AG08395 (cell line): ENCODE data around the gene HSF4.
"Not testable (repeated sequence)": the region's sequence is repeated elsewhere in the genome, so short reads cannot be mapped to it uniquely, and the experiment has no call there.

Source experiments
- DNase-seq: peaks from one replicate; pipeline ENCODE4 v3.0.0; 2012; ENCODE audit warnings: mixed read lengths, low spot score

Gene HSF4, protein sequence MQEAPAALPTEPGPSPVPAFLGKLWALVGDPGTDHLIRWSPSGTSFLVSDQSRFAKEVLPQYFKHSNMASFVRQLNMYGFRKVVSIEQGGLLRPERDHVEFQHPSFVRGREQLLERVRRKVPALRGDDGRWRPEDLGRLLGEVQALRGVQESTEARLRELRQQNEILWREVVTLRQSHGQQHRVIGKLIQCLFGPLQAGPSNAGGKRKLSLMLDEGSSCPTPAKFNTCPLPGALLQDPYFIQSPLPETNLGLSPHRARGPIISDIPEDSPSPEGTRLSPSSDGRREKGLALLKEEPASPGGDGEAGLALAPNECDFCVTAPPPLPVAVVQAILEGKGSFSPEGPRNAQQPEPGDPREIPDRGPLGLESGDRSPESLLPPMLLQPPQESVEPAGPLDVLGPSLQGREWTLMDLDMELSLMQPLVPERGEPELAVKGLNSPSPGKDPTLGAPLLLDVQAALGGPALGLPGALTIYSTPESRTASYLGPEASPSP

DNA sequence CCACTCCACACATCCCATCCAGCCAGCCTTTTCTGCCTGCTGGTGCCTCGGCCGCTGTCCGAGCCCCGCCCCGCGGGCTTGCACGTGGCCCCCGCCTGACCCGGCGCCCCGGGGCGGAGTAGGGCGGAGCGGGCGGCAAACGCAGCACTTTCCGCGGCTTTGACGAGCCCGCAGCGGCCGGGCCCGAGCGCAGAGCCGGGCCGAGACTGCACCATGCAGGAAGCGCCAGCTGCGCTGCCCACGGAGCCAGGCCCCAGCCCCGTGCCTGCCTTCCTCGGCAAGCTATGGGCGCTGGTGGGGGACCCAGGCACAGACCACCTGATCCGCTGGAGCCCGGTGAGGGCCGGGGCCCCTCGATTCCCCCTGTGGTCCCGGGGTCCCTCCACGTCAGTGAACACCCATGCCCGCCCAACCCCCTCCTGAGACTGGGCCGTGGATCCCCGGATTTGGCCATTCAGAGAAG lies at the start of gene HSF4:
Gene HSF4 (plus strand): TSS at position 147 of the 463 bp plus-strand sequence. CDS start 67 bp downstream, at position 214.
- DNase-seq, result peak; percentile 47

DNA sequence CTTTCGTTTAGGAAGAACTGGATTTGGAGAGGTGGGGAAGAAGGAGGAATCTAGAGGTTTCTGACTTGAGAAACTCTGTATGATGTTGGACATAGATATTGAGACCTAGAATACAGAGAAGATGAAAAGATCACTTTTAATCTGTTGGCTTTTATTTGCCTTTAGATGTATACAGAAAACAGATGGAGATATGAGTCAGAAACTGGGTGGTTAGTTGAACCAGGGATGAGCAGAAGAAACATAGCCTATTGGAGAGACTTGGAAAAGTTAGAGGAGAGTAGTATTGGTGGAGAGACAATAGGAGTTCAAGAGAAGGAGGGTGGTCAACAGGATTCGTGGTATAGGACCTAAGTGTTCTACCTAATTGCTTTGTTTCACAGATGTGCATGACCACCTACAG lies 49.8 kb upstream of the HSF4 start:
- peak; percentile 28 for DNase-seq

DNA sequence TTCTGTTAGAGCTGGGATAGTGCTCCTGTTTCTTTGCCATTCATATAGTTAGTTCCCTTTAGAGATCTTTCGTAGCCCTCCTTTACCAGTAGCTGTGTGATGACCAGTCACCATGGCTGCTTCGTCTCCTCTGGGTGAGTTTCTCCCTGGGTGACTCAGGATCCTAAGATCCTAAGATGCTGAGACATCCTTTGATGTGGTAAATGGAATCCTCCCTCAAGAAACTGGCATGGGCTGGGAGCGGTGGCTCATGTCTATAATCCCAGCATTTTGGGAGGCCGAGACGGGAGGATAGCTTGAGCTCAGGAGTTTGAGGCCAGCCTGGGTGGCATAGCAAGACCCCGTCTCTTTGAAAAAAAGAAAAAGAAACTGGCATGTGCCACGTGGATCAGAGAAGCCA lies 48.9 kb upstream of the HSF4 start:
- DNase-seq, result peak; percentile 95

DNA sequence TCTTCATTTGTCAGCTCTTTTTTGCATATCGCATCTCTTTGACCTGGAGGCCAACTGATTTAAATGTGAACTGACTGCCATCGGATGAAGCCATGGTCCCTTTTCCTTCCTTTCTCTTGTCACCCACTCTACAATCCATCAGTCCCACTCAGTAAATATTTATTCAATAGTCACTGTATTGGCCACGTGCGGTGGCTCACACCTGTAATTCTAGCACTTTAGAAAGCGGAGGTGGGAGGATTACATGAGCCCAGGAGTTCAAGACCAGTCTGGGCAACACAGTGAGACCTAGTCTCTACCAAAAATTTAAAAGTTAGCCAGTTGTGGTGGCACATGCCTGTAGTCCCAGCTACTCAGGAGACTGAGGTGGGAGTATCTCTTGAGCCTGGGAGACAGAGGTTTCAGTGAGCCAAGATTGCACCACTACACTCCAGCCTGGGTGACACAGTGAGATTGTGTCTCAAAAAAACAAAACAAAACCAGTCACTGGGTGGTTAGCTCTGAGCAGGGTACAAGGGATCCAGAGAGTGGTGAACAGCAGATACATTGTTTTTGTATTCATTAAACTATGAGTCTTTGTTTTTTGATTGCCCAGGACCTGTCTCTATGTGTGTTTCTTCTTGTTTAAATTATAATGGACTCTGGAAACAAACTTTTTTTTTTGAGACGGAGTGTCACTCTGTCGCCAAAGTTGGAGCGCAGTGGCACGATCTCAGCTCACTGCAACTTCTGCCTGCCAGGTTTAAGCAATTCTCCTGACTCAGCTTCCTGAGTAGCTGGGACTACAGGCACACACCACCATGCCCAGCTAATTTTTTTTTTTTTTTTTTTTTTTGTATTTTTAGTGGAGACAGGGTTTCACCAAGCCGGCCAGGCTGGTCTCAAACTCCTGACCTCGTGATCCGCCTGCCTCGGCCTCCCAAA lies 47.9 kb upstream of the HSF4 start:
- no peak for DNase-seq

DNA sequence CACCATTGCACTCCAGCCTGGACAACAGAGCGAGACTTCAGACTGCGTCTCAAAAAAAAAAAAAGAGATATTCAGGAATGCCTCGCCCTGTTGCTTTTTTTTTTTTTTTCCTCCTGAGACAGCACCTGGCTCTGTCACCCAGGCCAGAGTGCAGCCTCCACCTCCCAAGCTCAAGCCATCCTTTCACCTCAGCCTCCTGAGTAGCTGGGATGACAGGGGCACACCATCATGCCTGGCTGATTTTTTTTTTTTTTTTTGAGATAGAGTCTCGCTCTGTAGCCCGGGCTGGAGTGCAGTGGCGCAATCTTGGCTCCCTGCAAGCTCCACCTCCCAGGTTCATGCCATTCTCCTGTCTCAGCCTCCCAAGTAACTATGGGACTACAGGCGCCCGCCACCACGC lies 46.8 kb upstream of the HSF4 start:
- no peak for DNase-seq

DNA sequence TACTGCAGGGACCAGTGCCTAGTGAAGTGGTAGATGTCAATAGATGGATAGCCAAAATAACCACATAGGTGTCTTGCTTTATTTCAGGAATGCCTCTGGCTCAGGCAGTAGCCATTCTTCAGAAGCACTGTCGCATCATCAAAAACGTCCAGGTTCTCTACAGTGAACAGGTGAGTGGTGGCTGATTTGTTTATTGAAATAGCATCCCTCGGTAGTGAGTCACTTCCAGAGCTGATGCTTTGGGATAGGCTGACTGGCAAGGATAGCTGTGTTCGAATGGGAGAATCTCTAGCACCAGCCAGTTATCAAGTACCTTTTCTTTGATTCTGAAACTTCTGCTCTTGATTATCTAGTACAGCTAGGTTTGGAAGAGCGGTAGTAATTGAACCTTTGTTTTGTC lies 44.5 kb upstream of the HSF4 start:
- no peak for DNase-seq

DNA sequence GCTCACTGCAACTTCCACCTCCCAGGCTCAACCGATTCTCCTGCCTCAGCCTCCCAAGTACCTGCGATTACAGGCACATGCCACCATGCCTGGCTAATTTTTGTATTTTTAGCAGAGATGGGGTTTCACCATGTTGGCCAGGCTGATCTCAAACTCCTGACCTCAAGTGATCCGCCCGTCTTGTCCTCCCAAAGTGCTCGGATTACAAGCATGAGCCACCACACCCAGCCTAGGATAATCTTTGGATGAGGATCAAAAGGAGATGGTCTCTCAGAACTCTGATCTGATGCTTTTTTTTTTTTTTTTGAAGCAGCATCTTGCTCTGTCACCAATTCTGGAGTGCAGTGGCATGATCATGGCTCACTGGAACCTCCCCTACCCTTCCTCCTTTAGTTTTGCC lies 41.7 kb upstream of the HSF4 start:
- not testable (repeated sequence) for DNase-seq

DNA sequence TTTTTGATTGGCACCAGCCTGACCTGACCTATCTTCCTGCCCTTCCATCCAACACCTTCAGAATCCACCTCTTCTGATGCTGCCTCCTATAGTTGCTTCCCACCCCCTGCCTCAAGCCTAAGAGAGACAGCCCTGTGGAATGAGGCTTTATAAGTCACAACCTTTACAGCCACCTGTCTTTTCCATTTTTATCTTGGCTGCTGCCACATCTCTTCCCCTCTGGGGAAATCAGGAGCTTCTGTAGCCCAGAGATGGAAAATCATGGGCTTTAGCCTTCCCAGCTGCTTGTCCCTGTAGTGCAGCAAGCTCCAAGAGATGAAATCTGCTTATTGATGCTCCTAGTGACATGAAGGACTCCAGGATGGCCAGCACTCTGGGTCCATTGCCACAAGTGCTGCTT lies 36.1 kb upstream of the HSF4 start:
- no peak for DNase-seq

DNA sequence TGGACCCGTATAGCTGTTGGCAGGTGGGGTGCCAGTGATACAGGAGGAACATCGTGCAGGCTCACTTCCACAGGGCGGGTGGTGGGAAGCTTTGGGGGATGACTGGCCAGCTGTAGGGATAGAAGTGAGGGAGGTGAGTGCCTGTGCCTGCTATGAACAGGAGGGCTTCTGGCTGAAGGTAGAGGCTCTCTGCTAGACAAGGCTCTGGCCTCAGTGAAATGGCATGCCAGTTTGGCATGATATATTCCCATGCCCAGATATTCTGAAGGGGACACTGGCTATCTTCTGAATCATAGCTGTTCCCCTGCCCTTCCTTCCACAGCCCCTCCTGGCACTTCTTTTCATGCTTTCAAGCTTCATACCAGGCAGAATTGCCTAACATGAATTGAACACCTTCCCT lies 35.7 kb upstream of the HSF4 start:
- no peak for DNase-seq

DNA sequence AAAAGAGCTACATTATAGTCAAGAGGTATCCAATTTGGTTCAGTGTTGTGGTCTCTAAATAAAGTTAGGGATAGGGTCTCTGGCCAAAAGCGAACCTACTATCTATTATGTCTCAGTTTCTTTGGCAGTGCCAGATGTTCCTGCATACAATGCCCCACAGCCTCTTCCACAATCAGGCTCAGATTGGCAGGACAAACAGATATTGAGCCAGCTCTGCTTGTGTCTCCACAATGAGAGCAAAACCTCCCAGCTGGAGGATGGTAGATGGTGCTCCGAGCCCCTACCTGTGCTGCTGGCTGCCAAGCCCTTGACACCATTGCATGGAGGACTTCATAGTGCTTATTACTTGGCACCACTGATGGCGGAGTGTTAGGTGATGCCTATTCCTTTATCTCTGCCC lies 35.1 kb upstream of the HSF4 start:
- no peak for DNase-seq

DNA sequence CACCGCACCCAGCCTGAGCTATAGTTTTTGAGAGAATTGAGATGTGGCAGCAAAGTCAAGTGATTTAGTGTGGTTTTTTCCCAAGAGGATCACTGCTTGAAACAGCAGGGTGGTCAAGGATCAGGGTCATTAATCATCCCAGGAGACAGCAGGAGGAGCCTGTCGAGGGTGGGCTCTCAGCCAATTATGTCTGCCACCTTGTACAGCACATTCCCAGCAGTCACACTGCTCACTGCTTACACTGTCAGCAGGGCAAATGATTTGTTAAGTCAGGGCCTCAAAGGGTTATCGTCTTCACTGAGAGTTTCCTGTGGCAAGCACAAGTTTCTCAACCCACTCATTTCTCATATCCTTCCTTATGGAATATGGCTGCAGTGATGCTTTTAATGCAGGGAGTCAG lies 26.9 kb upstream of the HSF4 start:
- DNase-seq, result no peak

DNA sequence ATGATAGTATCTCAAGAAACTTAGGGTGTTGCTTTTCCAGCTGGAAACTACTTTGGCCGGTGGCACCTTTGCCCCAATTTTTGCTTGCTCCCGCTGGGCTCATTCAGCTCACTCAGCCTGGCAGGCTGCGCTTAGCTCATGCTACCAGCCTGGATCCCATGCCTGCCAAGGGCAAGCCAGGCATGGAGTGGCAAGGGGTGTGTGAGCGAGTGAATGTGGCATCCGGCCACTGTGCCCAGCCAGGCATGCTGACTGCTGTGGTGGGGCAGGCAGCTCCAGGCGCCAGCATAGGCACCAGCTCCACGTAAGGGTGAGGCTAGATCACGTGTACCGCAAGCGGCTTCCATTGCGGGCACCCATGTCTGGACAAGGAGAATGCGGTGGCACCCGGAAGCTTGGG lies 23.2 kb upstream of the HSF4 start:
- DNase-seq, result no peak

DNA sequence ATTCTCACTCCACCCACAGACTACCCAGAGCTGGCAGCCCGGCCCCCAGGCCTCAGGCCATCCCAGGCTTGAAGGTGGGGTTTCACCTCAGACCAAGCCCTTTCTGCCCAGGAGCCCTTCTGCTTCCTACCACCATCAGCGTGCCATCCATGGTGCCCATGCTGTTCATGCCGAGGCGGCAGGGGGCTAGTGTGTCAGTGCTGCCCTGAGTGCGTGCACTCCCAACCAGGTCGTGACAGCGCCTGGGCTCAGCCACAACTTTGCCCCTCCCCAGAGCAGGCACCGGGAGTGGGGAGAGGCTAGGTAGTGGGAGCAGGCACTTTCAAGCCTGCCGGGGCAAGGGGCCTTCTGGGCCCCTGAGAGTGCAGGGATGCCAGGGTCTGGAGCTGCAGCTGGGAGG lies 22.2 kb upstream of the HSF4 start:
- DNase-seq, result no peak

DNA sequence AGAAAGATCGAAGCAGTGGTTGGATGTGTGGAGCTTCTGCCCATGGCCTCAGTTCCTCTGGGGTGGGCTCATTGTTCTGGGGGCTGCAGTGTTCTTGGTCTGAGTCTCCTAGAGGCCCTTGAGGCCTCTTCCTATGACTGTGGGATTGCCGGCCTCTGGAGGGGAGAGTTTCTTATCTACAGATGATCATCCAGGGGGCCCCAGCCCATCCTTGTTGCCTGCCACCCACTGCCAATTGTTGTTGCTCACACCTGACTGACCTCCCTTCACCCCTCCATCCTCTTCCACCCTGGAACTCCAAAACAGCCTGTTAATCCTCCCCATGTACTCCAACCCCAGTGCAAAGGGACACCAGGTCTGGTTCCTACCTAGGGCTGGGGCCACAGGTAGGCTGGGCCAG lies 19.6 kb upstream of the HSF4 start:
- DNase-seq, result no peak

DNA sequence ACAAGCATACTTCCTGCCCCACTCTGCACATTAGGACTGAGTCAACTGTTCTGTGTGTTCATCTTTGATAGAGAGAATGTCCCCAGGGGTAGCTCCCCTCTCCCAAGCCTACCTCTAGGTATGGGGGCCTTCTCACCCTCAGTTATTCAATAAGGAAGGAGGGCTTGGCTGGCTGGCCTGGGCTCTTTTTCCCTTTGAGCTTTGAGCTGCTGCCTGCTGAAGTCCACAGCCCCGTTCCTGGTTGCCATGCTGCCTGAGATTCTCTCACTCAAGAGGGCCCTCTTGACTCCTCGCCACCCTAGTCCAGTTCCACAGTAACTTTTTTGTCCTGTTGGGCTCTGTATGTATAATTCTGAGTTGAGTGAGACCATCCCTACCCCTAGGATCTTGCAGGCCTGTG lies 18.8 kb upstream of the HSF4 start:
- DNase-seq, result no peak

DNA sequence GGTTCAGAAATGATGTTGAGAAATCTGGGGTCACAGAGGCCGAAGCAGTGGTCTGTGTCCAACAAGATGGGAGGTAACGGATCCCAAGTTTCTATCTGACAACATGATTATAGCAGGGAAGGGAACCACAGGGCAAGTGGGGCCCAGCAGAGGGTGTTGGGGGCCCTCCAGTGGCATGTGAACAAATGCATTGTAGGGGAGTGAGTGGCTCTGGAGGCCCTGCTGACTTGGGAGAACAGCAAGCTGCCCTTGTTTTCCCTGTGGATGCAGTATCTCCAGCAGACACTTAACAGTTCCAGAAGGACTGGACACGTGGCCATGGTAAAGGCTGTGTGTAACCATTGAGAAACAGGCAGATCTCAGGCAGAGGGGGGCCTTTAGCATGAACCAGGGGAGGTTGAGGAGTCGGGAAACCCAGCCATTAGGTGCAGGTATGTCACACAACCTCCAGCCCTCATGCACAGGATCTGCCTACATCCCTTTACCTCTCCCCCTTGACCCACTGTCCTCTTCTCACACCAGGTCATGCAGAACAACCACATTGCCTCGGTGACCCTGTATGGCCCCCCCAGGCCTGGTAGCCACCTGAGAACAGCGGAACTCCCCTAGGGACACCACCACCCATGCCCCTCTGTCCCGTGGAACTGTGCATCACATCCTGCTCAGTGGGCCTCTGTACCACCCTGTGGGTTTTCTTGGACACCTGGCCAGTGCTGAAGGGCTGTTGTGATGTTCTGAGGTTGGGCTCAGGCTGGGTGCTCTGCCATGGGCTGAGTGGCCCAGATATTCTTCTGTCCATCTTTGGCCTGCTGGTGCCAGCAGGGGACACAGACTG lies 17.8 kb upstream of the HSF4 start:
- DNase-seq, result no peak

DNA sequence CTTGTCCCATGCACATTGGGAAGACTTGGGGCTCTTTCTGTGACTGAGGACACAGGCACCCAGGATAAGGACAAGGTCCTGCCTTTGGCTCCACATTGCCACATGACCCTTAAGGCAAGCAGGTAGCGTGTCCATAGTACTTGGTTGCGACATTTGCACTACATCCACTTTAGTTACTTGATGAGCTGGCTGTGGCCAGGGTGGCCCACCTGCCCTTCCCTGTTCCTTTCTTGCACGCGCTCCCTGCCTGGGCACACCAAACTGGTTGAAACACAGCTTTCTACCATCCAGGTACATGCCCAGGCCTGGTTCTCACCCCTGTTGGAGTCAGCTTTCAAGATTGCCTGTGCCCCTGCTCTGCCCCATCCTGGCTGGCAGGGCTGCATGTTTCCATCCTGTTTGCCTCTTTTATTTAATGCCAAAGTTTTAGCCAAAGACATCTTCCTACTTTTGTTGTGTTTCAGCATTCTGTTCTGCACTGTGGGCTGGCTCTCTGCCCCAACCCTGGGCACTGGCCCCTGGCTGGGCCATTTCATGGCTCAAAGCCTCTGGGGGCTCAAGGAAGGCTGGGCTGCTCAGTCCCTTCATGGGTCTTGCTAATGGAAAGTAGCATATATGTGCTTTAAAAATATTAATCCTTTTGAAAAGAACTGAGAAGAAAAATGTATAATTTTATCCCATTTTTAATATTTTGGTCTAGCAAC lies 17.0 kb upstream of the HSF4 start:
- DNase-seq, result no peak

DNA sequence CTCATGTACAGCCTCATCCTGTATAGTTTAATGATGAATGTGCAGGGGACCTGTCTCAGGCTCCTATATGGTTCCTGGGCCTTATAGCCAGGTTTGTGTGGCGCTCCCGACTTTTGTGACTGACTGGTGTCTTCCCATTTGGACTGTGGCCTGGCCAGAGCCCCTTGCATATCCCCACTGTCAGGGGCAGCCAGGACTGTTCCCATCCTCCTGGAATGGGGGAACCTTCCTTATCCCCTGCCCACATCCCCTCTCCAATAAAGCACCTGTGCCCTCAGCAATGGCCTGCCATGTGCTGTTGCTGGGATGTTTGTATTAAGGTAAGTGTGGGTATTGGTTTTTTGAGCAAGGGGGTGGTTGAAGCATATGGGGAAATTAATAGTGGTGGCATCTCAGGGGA lies 16.3 kb upstream of the HSF4 start:
- DNase-seq, result no peak

DNA sequence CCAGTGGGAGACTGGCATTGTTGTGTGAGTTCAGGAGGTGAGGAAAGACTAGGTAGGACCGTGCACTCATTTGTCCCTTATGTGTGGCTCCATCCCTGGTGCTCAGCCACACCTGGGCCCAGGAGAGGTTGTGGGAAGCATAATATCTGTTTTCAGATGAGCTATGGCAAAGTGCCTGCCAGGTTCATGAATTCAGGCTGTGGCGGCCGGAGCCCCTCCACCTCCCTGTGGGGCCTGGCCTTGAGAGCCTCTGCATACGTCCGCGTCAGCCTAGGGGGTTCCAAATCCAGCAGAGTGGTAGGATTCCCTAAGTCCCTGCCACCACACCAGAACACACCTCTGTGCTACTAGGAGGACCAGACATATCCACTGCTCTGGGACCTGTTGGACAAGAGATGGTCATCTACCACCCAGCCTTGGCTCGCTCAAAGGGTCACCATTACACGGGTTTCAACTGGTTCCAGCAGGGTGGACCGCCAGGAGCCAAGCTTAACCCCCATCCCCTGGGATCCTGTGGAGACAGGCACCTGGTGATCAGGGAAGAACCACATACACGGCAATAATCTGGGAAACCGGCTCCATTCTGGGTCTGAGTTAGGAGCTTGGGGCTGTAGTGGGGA lies 15.8 kb upstream of the HSF4 start:
- DNase-seq, result no peak

DNA sequence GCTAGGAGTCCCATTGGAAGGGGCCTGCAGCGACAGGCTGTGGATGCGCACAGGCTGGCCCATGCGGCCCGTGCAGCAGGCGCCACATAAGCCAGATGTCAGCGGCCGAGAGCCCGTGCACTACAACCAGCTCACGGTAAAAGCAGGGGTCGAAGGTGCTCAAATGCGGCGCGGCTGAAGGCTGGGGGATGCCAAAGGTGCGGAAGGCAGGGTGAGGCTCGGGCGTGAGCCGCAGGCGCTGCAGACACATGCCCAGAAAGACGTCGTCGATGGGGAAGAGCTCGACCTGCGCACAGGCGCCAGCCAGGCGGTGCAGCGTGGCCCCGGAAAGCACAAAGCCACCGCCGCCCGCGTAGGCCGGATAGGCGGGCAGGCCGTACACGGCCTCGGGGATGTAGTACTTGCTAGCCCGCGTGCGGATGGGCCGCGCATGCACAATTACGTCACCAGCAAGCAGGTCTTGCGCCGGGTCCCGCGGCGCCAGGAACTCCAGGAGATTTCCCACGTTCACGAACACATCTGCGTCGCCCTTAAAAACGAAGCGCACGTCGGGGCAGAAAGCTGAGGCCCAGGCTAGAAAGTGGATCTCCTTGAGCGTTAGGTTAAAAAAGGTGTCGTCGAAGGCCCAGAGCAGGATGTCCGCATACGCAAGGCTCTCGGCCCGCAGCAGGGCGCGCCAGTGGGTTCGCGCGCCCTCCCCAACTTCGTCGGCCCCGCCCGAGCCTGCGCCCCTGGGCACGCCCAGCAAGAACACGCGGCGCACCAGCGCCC lies 15.1 kb upstream of the HSF4 start:
- DNase-seq, result no peak
